A549 (cell line): ENCODE data around the gene IKZF3. TPM values are rescaled to one million over a fixed set of nuclear protein-coding genes. Genes with fewer than 3 reads are reported as not detected.
A peak's percentile ranks its signal among the peaks of the same experiment; 100 is the strongest.

Experiments used
- ATAC-seq, 2 experiments: fragments of 200-7000 bp in 1 of 2; fragments of >200 bp in 1 of 2; cut with Nextera tagmentation in 1 of 2; cut with Tn5 transposase in 1 of 2; 3 replicates each; pipeline versions ENCODE4 v1.8.0 to v1.9.1; 2018 to 2020; ENCODE audit warnings: mild to moderate bottlenecking in 1 of 2, moderate library complexity in 1 of 2
- CTCF ChIA-PET: fragments of 300-600 bp; sonication (Branson Sonifier 250); formaldehyde crosslinking; extraction: SDS; loops from one replicate; lab custom pipeline; 2021; ENCODE audit warnings: antibody characterized with exemption, inconsistent platforms; lab: Yijun Ruan, JAX
- POLR2A ChIA-PET: fragments of 350-600 bp; formaldehyde crosslinking; extraction: SDS; loops from one replicate; lab custom pipeline; 2021; ENCODE audit warnings: antibody characterized with exemption, inconsistent platforms; lab: Yijun Ruan, JAX
- DNase-seq, 2 experiments: peaks; one replicate each; pipeline versions ENCODE4 v3.0.0 to v3.0.0-alpha.2; 2011 to 2016; ENCODE audit warnings: low read depth in 1 of 2, low spot score in 1 of 2
- FAIRE-seq: peaks from 2 replicates; lab custom pipeline; 2011; peaks lifted over from hg19 to GRCh38; lab: Jason Lieb, UNC
- H3K27ac ChIP-seq, 2 experiments: fragments of >200 bp; sonication (Bioruptor Twin); formaldehyde crosslinking; 3 replicates each; pipeline ENCODE4 v1.5.1; 2016 to 2017
- H3K4me1 ChIP-seq: fragments of >200 bp; sonication (Bioruptor Twin); formaldehyde crosslinking; 3 replicates; pipeline ENCODE4 v1.6.1; 2016
- H3K4me2 ChIP-seq: fragments of >200 bp; sonication (Bioruptor Twin); formaldehyde crosslinking; 3 replicates; pipeline ENCODE4 v1.6.1; 2016
- H3K4me3 ChIP-seq: fragments of >200 bp; sonication (Bioruptor Twin); formaldehyde crosslinking; 3 replicates; pipeline ENCODE4 v1.5.1; 2016
- H3K9me3 ChIP-seq: fragments of >200 bp; sonication (Bioruptor Twin); formaldehyde crosslinking; 3 replicates; pipeline ENCODE4 v1.6.1; 2016
- BCL3 ChIP-seq: fragments of >200 bp; sonication (Bioruptor Twin); formaldehyde crosslinking; IDR thresholded peaks from 3 replicates; pipeline ENCODE4 v1.6.1; 2016
- BHLHE40 ChIP-seq: IDR thresholded peaks from 2 replicates; pipeline ENCODE4 v1.6.1; 2012; ENCODE audit warnings: low read depth, low read length, inconsistent platforms
- CBX2 ChIP-seq: fragments of 200-600 bp; sonication (generic); IDR thresholded peaks from 2 replicates; pipeline ENCODE4 v1.6.1; 2016; ENCODE audit warnings: low read depth, mild to moderate bottlenecking, borderline replicate concordance
- CEBPB ChIP-seq, 2 experiments: fragments of >200 bp in 1 of 2; sonication (Bioruptor Twin) in 1 of 2; formaldehyde crosslinking in 1 of 2; IDR thresholded peaks; 2 replicates each; pipeline ENCODE4 v1.6.1; 2012 to 2016
- E2F6 ChIP-seq: IDR thresholded peaks from 2 replicates; pipeline ENCODE4 v1.6.1; 2012; ENCODE audit warnings: low read depth, borderline replicate concordance
- FOXS1 ChIP-seq: fragments of 250-450 bp; sonication (Bioruptor Pico); IDR thresholded peaks from 2 replicates; pipeline ENCODE4 v1.5.0; 2020; ENCODE audit warnings: mild to moderate bottlenecking, moderate library complexity
- HOXA7 ChIP-seq: fragments of 250-450 bp; sonication (Bioruptor Pico); IDR thresholded peaks from 2 replicates; pipeline ENCODE4 v1.5.0; 2020; ENCODE audit warnings: mild to moderate bottlenecking, moderate library complexity
- HOXB13 ChIP-seq: fragments of 250-450 bp; sonication (Bioruptor Pico); IDR thresholded peaks from 2 replicates; pipeline ENCODE4 v1.5.0; 2020; ENCODE audit warnings: low read depth, mild to moderate bottlenecking, moderate library complexity
- HOXB5 ChIP-seq: fragments of 250-450 bp; sonication (Bioruptor Pico); IDR thresholded peaks from 2 replicates; pipeline ENCODE4 v1.5.0; 2020; ENCODE audit warnings: mild to moderate bottlenecking, moderate library complexity
- KDM5A ChIP-seq: fragments of 200-600 bp; sonication (generic); IDR thresholded peaks from 2 replicates; pipeline ENCODE4 v1.6.1; 2016; ENCODE audit warnings: antibody characterized with exemption, mild to moderate bottlenecking
- MAZ ChIP-seq: fragments of 150-350 bp; IDR thresholded peaks from 2 replicates; pipeline ENCODE4 v1.6.1; 2014; ENCODE audit warnings: antibody characterized with exemption, low read depth, low read length, borderline replicate concordance
- NFE2L2 ChIP-seq: fragments of 150-350 bp; conservative IDR thresholded peaks from 2 replicates; pipeline ENCODE4 v1.6.1; 2014; ENCODE audit warnings: low read length
- NPAS2 ChIP-seq: fragments of 250-450 bp; sonication (Bioruptor Pico); IDR thresholded peaks from 2 replicates; pipeline ENCODE4 v1.8.0; 2022; ENCODE audit warnings: mild to moderate bottlenecking, moderate library complexity, borderline replicate concordance
- POLR2A ChIP-seq: IDR thresholded peaks from 2 replicates; pipeline ENCODE4 v1.6.1; 2012; ENCODE audit warnings: mild to moderate bottlenecking, low read length
- RFX5 ChIP-seq: fragments of 450-650 bp; IDR thresholded peaks from 2 replicates; pipeline ENCODE4 v1.7.1; 2014; ENCODE audit warnings: antibody characterized with exemption, mild to moderate bottlenecking, moderate library complexity
- RNF2 ChIP-seq: fragments of 200-600 bp; sonication (generic); IDR thresholded peaks from 2 replicates; pipeline ENCODE4 v1.6.1; 2016; ENCODE audit warnings: low read depth, mild to moderate bottlenecking, antibody characterized with exemption, moderate library complexity, borderline replicate concordance
- SMC3 ChIP-seq: fragments of >200 bp; sonication (Bioruptor Twin); formaldehyde crosslinking; IDR thresholded peaks from 3 replicates; pipeline ENCODE4 v1.6.1; 2018; ENCODE audit warnings: inconsistent platforms
- SREBF2 ChIP-seq: fragments of 450-650 bp; IDR thresholded peaks from 2 replicates; pipeline ENCODE4 v1.6.1; 2014; ENCODE audit warnings: mild to moderate bottlenecking, moderate library complexity
- TFCP2L1 ChIP-seq: fragments of 250-450 bp; sonication (Bioruptor Pico); IDR thresholded peaks from 2 replicates; pipeline ENCODE4 v1.5.0; 2021; ENCODE audit warnings: mild to moderate bottlenecking
- ZNF302 ChIP-seq: fragments of 250-450 bp; sonication (Bioruptor Pico); IDR thresholded peaks from 2 replicates; pipeline ENCODE4 v1.9.0; 2021; ENCODE audit warnings: inconsistent platforms, mild to moderate bottlenecking, moderate library complexity
- ZSCAN20 ChIP-seq: fragments of 250-450 bp; sonication (Bioruptor Pico); IDR thresholded peaks from 2 replicates; pipeline ENCODE4 v1.8.0; 2022; ENCODE audit warnings: mild to moderate bottlenecking, moderate library complexity
- WGBS: methylation state at CpG from one replicate; pipeline ENCODE4 v1.1.6; 2017; ENCODE audit errors: missing lambda C conversion rate; 5-methylcytosine and 5-hydroxymethylcytosine counted together
- polyA plus RNA-seq, 4 experiments: library from polyadenylated mRNA; depleted of rRNA in 3 of 4; stranded (reverse); fragments of >200 nt; fragmentation: RNase III in 1 of 4; extraction: RNeasy Plus Mini Kit Qiagen cat#74134 plus additional on column Dnase treatment in 1 of 4; gene quantifications; 2 replicates in 3 of 4; 3 replicates in 1 of 4; pipeline ENCODE4 v1.2.3, GENCODE V29; 2011 to 2017
- TF ChIP-seq, protein P1 (sequence below): fragments of 200-600 bp; sonication (generic); IDR thresholded peaks from 2 replicates; pipeline ENCODE4 v1.6.1; 2016; ENCODE audit warnings: antibody characterized with exemption, mild to moderate bottlenecking, moderate library complexity
- TF ChIP-seq, protein P2 (sequence below): IDR thresholded peaks from 2 replicates; pipeline ENCODE4 v1.6.1; 2012
- TF ChIP-seq, protein P3 (sequence below): fragments of 150-350 bp; IDR thresholded peaks from 2 replicates; pipeline ENCODE4 v1.6.1; 2014; ENCODE audit warnings: low read depth, mild to moderate bottlenecking, low read length
- TF ChIP-seq, protein P4 (sequence below): fragments of 250-450 bp; sonication (Bioruptor Pico); IDR thresholded peaks from 2 replicates; pipeline ENCODE4 v1.5.0; 2021; ENCODE audit warnings: mild to moderate bottlenecking, moderate library complexity, borderline replicate concordance

The IKZF3 gene
- polyA plus RNA-seq, 2 of the 4 experiments (the other 2 are of a cell fraction), result not detected

- CTCF ChIA-PET, result interaction anchor here (1.0 to 1.5 kb wide), 3 partner anchors 9 to 32 kb away, joined by 3 to 4 read pairs (median 3); no protein-coding TSS in a partner anchor
- DNase-seq, result no peak
- WGBS, result 19% methylated on average over 3 of the region's 3 CpGs
- H3K27ac ChIP-seq, result no peak overlapping the region
- TF ChIP-seq SREBF2 (no peak), BCL3 (no peak), CEBPB (IDR thresholded peaks at IDR 0.05) (no peak), ZSCAN20 (CRISPR knock-in tag) (no peak), BHLHE40 (no peak), POLR2A (no peak), HOXB13 (CRISPR knock-in tag) (no peak), NFE2L2 (no peak), SMC3 (no peak), ZNF302 (CRISPR knock-in tag) (no peak), HOXB5 (CRISPR knock-in tag) (no peak), NPAS2 (no peak), KDM5A (no peak)
- TF ChIP-seq, protein P1, sequence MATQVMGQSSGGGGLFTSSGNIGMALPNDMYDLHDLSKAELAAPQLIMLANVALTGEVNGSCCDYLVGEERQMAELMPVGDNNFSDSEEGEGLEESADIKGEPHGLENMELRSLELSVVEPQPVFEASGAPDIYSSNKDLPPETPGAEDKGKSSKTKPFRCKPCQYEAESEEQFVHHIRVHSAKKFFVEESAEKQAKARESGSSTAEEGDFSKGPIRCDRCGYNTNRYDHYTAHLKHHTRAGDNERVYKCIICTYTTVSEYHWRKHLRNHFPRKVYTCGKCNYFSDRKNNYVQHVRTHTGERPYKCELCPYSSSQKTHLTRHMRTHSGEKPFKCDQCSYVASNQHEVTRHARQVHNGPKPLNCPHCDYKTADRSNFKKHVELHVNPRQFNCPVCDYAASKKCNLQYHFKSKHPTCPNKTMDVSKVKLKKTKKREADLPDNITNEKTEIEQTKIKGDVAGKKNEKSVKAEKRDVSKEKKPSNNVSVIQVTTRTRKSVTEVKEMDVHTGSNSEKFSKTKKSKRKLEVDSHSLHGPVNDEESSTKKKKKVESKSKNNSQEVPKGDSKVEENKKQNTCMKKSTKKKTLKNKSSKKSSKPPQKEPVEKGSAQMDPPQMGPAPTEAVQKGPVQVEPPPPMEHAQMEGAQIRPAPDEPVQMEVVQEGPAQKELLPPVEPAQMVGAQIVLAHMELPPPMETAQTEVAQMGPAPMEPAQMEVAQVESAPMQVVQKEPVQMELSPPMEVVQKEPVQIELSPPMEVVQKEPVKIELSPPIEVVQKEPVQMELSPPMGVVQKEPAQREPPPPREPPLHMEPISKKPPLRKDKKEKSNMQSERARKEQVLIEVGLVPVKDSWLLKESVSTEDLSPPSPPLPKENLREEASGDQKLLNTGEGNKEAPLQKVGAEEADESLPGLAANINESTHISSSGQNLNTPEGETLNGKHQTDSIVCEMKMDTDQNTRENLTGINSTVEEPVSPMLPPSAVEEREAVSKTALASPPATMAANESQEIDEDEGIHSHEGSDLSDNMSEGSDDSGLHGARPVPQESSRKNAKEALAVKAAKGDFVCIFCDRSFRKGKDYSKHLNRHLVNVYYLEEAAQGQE, result no peak
- TF ChIP-seq, protein P2, sequence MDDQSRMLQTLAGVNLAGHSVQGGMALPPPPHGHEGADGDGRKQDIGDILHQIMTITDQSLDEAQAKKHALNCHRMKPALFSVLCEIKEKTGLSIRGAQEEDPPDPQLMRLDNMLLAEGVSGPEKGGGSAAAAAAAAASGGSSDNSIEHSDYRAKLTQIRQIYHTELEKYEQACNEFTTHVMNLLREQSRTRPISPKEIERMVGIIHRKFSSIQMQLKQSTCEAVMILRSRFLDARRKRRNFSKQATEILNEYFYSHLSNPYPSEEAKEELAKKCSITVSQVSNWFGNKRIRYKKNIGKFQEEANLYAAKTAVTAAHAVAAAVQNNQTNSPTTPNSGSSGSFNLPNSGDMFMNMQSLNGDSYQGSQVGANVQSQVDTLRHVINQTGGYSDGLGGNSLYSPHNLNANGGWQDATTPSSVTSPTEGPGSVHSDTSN, result no peak
- TF ChIP-seq, all 56 proteins: peak for 0
- ATAC-seq (no peak), FAIRE-seq (peak; percentile 36)
- POLR2A ChIA-PET, result no interaction called here
- Histone ChIP-seq H3K4me3 (no peak overlapping the region), H3K9me3 (no peaks in the 10 kb centered on the region), H3K4me1 (no peaks in the 10 kb centered on the region), H3K4me2 (no peak overlapping the region)
Observed at GRCh38 chr17:39793301-39793872, 70.7 kb downstream of the IKZF3 start.

- ChIA-PET CTCF (interaction anchor here (0.5 to 1.6 kb wide), 5 partner anchors 20 to 1175 kb away, joined by 3 to 6 read pairs (median 3); no protein-coding TSS in a partner anchor), POLR2A (no interaction called here)
- Histone ChIP-seq H3K27ac (no peak overlapping the region), H3K4me2 (no peak overlapping the region), H3K4me3 (no peak overlapping the region), H3K4me1 (no peaks in the 10 kb centered on the region), H3K9me3 (no peaks in the 10 kb centered on the region)
- ATAC-seq, result no peak
- peak; percentile 54 for FAIRE-seq
- no peak for DNase-seq
- 48% methylated on average over 10 of the region's 10 CpGs for WGBS
- no peak for TF ChIP-seq CBX2
- no peak for TF ChIP-seq SREBF2
- TF ChIP-seq RNF2, result no peak
- no peak for TF ChIP-seq FOXS1
- no peak for TF ChIP-seq RFX5
- no peak for TF ChIP-seq MAZ
- no peak for TF ChIP-seq HOXA7 (CRISPR knock-in tag)
- TF ChIP-seq TFCP2L1 (CRISPR knock-in tag), result no peak
- TF ChIP-seq, protein P3, sequence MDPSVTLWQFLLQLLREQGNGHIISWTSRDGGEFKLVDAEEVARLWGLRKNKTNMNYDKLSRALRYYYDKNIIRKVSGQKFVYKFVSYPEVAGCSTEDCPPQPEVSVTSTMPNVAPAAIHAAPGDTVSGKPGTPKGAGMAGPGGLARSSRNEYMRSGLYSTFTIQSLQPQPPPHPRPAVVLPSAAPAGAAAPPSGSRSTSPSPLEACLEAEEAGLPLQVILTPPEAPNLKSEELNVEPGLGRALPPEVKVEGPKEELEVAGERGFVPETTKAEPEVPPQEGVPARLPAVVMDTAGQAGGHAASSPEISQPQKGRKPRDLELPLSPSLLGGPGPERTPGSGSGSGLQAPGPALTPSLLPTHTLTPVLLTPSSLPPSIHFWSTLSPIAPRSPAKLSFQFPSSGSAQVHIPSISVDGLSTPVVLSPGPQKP, result no peak
- TF ChIP-seq BHLHE40, result no peak
- TF ChIP-seq E2F6, result no peak
- TF ChIP-seq, protein P4, sequence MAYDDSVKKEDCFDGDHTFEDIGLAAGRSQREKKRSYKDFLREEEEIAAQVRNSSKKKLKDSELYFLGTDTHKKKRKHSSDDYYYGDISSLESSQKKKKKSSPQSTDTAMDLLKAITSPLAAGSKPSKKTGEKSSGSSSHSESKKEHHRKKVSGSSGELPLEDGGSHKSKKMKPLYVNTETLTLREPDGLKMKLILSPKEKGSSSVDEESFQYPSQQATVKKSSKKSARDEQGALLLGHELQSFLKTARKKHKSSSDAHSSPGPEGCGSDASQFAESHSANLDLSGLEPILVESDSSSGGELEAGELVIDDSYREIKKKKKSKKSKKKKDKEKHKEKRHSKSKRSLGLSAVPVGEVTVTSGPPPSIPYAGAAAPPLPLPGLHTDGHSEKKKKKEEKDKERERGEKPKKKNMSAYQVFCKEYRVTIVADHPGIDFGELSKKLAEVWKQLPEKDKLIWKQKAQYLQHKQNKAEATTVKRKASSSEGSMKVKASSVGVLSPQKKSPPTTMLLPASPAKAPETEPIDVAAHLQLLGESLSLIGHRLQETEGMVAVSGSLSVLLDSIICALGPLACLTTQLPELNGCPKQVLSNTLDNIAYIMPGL (CRISPR knock-in tag), result no peak
Observed at GRCh38 chr17:39792526-39793221, 71.4 kb downstream of the IKZF3 start.
